OCI-LY3 (cell line): ENCODE results near the gene CCDC187.

Experiments used
- H2AFZ ChIP-seq: fragments of 200-600, 300-600 bp; shearing (Covaris generic); 2 replicates; pipeline ENCODE4 v1.6.0; 2014; ENCODE audit warnings: antibody characterized with exemption, low read depth, low read length
- H3K27ac ChIP-seq: fragments of 200-600, 300-600 bp; sonication (generic); 2 replicates; pipeline ENCODE4 v1.5.1; 2014; ENCODE audit warnings: mild to moderate bottlenecking, low read length, moderate library complexity, mixed read lengths
- H3K27me3 ChIP-seq: fragments of 200-600, 300-600 bp; sonication (generic); 2 replicates; pipeline ENCODE4 v1.6.1; 2014; ENCODE audit warnings: low read depth, low read length, mixed read lengths
- H3K36me3 ChIP-seq: fragments of 200-600, 300-600 bp; sonication (generic); replicated peaks from 2 replicates; pipeline ENCODE3; 2014; ENCODE audit warnings: low read depth, low read length, mixed read lengths
- H3K4me1 ChIP-seq: fragments of 300-600, 200-600 bp; sonication (generic); 2 replicates; pipeline ENCODE4 v1.6.1; 2014; ENCODE audit warnings: low read length, mixed read lengths
- H3K4me2 ChIP-seq: fragments of 200-600, 300-600 bp; sonication (generic); 2 replicates; pipeline ENCODE4 v1.6.1; 2014; ENCODE audit warnings: low read length, mixed read lengths
- H3K4me3 ChIP-seq: fragments of 300-600, 200-600 bp; sonication (generic); 2 replicates; pipeline ENCODE4 v1.5.1; 2014; ENCODE audit warnings: antibody characterized with exemption, mild to moderate bottlenecking, low read length, moderate library complexity
- H3K79me2 ChIP-seq: fragments of 300-600, 200-600 bp; shearing (Covaris generic); 2 replicates; pipeline ENCODE4 v1.6.1; 2014; ENCODE audit warnings: mild to moderate bottlenecking, low read length, mixed read lengths
- H3K9ac ChIP-seq: fragments of 300-600, 200-600 bp; shearing (Covaris generic); 2 replicates; pipeline ENCODE4 v1.6.0; 2014; ENCODE audit warnings: mild to moderate bottlenecking, low read length, moderate library complexity
- H3K9me3 ChIP-seq: fragments of 200-600, 300-600 bp; shearing (Covaris generic); 2 replicates; pipeline ENCODE4 v1.6.1; 2014; ENCODE audit warnings: low read length, mixed read lengths; ENCODE audit not compliant: insufficient read depth
- H4K20me1 ChIP-seq: fragments of 200-600, 300-600 bp; sonication (generic); 2 replicates; pipeline ENCODE4 v1.6.1; 2016; ENCODE audit warnings: low read length, mixed read lengths; ENCODE audit not compliant: insufficient read depth
- CTCF ChIP-seq: fragments of 200-600, 300-600 bp; sonication (generic); IDR thresholded peaks from 2 replicates; pipeline ENCODE4 v1.5.1; 2014; ENCODE audit warnings: antibody characterized with exemption, low read length, low read depth
- EZH2phosphoT487 ChIP-seq: fragments of 200-600 bp; shearing (Covaris generic); IDR thresholded peaks from 2 replicates; pipeline ENCODE4 v1.6.1; 2018; ENCODE audit warnings: antibody characterized with exemption, mixed run types, low read depth

The CCDC187 gene

GRCh38 chr9:136335296-136336155 lies 31.6 kb upstream of the CCDC187 start:
- H3K9ac ChIP-seq, result no peak overlapping the region
- H2AFZ ChIP-seq, result no peak overlapping the region
- H3K27me3 ChIP-seq, result no peaks in the 10 kb centered on the region
- H3K4me2 ChIP-seq, result no peak overlapping the region
- H3K4me1 ChIP-seq, result peaks cover 7% of the 10 kb centered on the region; the same call in 1 of the 2 replicates
- H4K20me1 ChIP-seq, result no peaks in the 10 kb centered on the region
- H3K27ac ChIP-seq, result no peak overlapping the region
- no peaks in the 10 kb centered on the region for H3K36me3 ChIP-seq
- no peak overlapping the region for H3K4me3 ChIP-seq
- no peak for TF ChIP-seq EZH2phosphoT487
- no peak for TF ChIP-seq CTCF
- no peaks in the 10 kb centered on the region for H3K9me3 ChIP-seq
- H3K79me2 ChIP-seq, result no peaks in the 10 kb centered on the region

GRCh38 chr9:136334541-136334940 lies 30.6 kb upstream of the CCDC187 start:
- H3K4me2 ChIP-seq, result no peak overlapping the region
- no peaks in the 10 kb centered on the region for H3K79me2 ChIP-seq
- H3K36me3 ChIP-seq, result no peaks in the 10 kb centered on the region
- no peaks in the 10 kb centered on the region for H3K27me3 ChIP-seq
- no peak overlapping the region for H3K9ac ChIP-seq
- H4K20me1 ChIP-seq, result no peaks in the 10 kb centered on the region
- TF ChIP-seq CTCF (no peak), EZH2phosphoT487 (no peak)
- no peak overlapping the region for H3K27ac ChIP-seq
- no peak overlapping the region for H3K4me3 ChIP-seq
- peaks cover 7% of the 10 kb centered on the region; the same call in 1 of the 2 replicates for H3K4me1 ChIP-seq
- no peak overlapping the region for H2AFZ ChIP-seq
- no peaks in the 10 kb centered on the region for H3K9me3 ChIP-seq

- Histone ChIP-seq H3K27ac (no peak overlapping the region), H3K79me2 (no peaks in the 10 kb centered on the region), H4K20me1 (no peaks in the 10 kb centered on the region), H3K4me2 (no peak overlapping the region), H3K4me1 (peaks cover 11% of the 10 kb centered on the region; the same call in 1 of the 2 replicates), H3K4me3 (no peak overlapping the region), H2AFZ (no peak overlapping the region), H3K36me3 (no peaks in the 10 kb centered on the region), H3K27me3 (no peaks in the 10 kb centered on the region), H3K9me3 (no peaks in the 10 kb centered on the region), H3K9ac (no peak overlapping the region)
- no peak for TF ChIP-seq CTCF
- TF ChIP-seq EZH2phosphoT487, result no peak
Observed at GRCh38 chr9:136333486-136333885, 29.6 kb upstream of the CCDC187 start.

- no peak overlapping the region for H3K4me3 ChIP-seq
- no peak overlapping the region for H3K9ac ChIP-seq
- no peak overlapping the region for H2AFZ ChIP-seq
- H3K36me3 ChIP-seq, result no peaks in the 10 kb centered on the region
- peaks cover 16% of the 10 kb centered on the region; the same call in 1 of the 2 replicates for H3K4me1 ChIP-seq
- no peaks in the 10 kb centered on the region for H3K9me3 ChIP-seq
- no peak overlapping the region for H3K4me2 ChIP-seq
- H4K20me1 ChIP-seq, result no peaks in the 10 kb centered on the region
- H3K27ac ChIP-seq, result no peak overlapping the region
- TF ChIP-seq CTCF (no peak), EZH2phosphoT487 (no peak)
- no peaks in the 10 kb centered on the region for H3K79me2 ChIP-seq
- H3K27me3 ChIP-seq, result no peaks in the 10 kb centered on the region
Observed at GRCh38 chr9:136333045-136333444, 29.2 kb upstream of the CCDC187 start.
